GM19239 (cell line): ENCODE measurements around the gene MTA1.

Experiments used
- DNase-seq: peaks from one replicate; pipeline ENCODE4 v3.0.0; 2011; ENCODE audit warnings: low spot score; ENCODE audit not compliant: insufficient read length
- FAIRE-seq: peaks from 2 replicates; lab custom pipeline; 2011; peaks lifted over from hg19 to GRCh38; lab: Jason Lieb, UNC

The MTA1 gene

GRCh38 chr14:105492031-105492970 is 72.7 kb downstream of the MTA1 start:
- no peak for DNase-seq
- no peak for FAIRE-seq

DNA sequence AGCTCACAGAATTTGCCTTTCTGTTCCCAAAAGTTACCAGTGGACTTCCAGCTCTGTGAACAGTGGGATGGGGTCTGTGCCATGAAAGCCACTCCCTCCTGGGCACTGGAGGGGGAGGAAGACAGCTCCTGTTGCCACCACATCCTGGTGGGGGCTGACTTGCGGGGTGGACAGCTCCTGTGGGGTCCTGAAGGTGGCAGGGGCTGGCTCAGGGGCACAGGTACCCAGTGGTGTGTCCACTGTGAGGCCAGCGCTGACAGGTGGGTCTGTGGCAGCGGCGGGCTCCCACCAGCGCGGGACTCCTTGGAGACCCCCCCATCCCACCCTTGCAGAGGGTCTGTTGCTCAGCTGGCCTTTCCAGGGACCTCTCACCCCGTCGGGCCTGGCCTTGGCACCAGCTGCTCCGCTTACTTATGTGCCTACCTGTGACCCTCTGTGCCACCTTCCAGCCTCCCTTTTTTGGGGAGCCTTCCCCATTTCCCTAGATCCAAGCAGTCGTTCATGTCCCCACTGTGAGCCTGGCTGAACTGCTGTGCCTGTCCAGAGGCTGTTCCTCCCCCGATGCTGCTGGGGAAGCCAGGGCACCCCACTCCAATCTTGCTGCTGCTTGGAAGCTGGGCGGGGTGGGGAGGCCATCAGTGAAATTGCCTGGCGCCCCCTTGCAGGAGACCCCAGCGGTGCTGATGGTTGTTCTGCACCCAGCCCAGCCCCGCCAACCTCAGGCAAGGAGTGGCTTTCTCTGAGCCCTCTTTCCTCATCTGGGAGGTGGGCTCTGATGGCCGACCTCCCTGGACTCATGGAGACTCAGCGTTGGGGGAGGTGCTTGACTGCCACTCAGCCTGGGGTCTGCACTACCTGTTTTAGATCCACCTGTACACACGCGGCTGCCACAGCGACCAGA is 73.6 kb downstream of the MTA1 start:
- FAIRE-seq, result no peak
- no peak for DNase-seq

DNA sequence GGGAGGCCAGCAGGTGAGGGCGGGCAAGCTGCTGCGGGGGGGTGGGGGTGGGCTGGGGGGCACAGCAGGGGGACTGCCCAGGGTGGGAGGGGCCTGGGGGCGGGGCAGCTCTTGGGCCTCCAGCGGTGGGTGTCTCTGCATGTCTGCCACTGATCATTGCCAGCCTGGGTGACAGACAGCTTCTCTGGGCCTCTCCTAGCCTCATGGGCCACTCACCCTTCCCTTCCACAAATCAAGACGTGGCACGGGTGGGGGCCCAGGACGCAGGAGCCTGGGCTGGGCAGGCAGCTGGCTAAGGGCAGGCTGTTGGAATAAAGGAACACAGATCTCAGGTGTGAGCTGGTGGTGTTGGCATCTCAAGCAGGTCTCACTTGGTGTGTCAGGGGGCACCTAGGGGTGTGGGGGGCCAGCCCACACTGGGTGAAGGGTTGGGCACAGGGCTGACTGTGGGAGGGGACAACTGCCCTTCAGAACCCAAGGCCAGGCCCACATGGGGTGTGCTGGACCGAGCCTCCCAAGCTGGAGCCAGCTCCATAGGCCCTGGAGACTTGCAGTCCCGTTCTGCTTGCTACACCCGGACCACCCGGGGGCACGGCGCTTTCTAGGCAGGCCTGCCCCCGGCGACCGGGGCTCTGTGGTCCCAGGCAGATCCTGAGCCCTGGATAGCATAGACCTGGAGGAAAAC is 74.4 kb downstream of the MTA1 start:
- FAIRE-seq (no peak), DNase-seq (no peak)

DNA sequence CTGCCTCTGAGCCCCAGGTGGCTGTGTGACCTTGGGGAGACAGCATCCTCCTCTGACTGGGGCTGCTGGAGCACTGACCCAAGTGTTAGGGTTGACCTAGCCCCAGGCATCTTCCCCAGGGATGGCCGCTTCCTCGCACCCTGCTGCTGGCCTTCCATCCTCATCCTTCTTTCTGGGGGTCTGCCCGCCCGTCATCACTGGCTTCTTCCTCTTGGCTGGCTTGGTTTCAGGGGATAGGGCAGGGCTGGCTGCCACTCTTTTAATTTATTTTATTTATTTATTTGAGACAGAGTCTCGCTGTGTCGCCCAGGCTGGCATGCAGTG is 74.9 kb downstream of the MTA1 start:
- FAIRE-seq (no peak), DNase-seq (no peak)

DNA sequence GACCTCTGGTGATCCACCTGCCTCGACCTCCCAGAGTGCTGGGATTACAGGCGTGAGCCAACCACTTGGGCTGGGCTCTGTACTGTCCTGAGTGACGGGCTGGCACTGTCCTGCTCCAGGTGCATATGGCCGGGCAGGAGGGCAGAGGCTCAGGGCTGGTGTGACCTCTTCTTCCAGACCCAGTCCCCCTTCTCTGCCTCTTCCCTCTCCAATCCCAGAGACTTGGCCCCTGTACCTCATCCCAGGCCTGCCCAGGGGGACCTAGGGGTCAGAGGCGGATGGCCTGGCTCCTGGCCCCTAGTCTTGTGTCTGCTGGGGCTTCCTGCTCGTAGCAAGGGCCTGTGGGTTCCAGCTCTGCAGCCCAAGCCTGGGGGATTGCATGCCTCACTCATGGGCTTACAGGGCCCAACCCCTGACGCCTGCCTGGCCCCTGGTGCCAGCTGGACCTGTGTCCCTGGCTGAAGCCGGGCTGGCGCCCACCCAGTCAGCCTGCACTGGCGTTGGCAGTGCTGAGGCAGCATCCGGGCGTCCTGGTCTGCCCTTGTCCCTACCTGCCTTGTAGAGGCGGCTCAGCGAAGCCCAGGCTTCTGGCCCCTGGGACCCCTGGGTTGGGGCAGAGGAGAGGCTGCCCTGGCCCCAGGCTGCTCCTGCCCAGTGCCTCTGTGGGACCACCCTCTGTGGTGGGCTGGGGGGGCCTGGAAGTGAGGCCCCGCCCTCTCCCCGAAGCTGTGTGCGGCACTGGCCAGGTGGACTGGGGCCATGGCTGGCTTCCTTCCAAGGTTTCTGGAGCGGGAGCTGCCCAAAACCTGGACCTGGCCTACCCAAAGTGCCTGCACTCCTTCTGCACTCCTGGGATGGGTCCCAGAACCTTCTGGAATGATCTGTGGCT is 75.7 kb downstream of the MTA1 start:
- no peak for FAIRE-seq
- DNase-seq, result no peak

DNA sequence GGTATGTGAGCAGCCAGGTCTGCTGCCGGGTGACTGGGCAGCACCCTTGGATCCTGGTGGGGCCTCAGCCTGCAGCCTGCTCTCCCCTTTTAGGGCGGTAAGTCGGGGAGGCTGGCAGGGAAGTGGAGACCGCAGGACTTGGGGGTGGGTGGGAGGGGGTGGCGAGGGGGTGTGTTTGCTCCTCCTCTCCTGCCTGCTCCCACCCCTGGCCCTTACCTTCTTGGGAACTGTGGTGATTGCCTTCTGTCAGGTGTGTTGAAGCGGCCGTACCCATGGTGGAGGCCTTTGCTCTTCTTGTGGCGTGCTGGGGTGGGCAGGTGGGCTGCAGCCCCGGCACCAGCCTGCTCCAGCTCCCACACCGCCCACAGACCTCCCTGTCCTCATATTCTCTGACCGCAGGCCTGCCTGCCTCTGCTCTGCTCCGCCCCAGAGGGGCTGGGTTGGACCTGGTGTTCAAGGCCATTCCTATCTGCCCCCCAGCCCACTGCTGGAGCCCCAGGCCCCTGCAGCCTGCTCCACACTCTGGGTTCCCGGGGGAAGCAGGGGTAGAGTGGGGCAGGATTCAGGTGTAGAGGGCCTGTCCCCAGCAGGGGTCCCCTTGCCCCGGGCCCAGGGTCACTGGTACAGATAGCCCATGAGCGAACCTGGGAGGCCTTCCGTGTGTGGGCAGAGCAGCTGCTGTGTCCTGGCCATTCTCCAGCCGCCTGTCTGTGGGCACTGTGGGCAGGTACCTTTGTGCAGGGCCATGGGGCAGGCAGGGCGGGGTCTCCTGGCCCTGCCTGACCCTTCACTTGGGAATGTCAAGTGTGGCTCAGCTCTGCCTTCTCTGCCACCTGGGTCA is 76.6 kb downstream of the MTA1 start:
- FAIRE-seq, result no peak
- no peak for DNase-seq

DNA sequence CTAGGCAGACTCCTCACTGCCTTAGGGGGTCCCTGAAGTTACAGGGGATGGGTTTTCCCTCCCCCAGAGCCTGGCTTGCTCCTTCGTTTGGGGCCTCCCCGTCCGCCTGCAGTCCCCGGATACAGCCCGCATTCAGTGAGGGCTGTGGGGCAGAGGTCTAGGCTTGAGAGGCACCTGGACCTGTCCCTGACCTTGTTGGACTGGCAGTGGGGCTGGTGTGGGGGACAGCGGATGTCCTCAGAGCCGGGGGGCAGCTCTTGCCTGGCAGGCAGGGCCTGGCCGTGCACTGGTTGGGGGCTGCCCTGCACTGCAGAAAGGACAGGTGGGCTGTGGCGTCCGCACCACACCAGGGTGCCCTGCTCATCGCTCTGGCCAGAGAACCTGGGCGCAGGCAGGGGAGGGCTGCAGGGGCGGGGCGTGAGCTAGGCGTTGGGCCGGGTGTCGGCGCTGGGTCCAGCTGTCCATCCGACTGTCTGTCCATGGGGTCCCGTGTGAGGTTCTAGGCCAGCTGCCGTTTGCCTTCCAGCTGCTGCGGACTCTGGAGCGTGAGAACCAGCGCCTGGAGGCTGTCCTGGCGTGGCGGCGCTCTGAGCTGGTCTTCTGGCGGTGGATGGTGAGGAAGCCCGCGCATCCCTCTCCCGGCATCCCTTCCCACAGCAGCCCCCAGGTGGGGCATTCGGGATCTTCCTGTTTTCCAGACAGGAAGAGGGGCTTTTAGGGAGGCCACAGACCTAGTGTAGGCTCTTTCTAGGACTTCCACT is 77.4 kb downstream of the MTA1 start:
- FAIRE-seq (no peak), DNase-seq (no peak)

- no peak for DNase-seq
- FAIRE-seq, result no peak
Observed at GRCh38 chr14:105497671-105498429, 78.2 kb downstream of the MTA1 start.

- FAIRE-seq (no peak), DNase-seq (no peak)
Observed at GRCh38 chr14:105498430-105499255, 79.0 kb downstream of the MTA1 start.

GRCh38 chr14:105499256-105500035 is 79.8 kb downstream of the MTA1 start:
- DNase-seq (no peak), FAIRE-seq (no peak)

- FAIRE-seq, result no peak
- DNase-seq, result no peak
Observed at GRCh38 chr14:105500036-105500725, 80.6 kb downstream of the MTA1 start.

GRCh38 chr14:105500726-105501101 is 81.1 kb downstream of the MTA1 start:
- DNase-seq (no peak), FAIRE-seq (no peak)

- FAIRE-seq, result no peak
- no peak for DNase-seq
Observed at GRCh38 chr14:105501504-105502291, 82.1 kb downstream of the MTA1 start.

GRCh38 chr14:105502446-105503295 is 83.0 kb downstream of the MTA1 start:
- FAIRE-seq (no peak), DNase-seq (no peak)
